ENCODE data around the gene GRXCR2.
A peak's percentile ranks its signal among the peaks of the same experiment; 100 is the strongest.
"Not testable (repeated sequence)": the region's sequence is repeated elsewhere in the genome, so short reads cannot be mapped to it uniquely, and the experiment has no call there.

GRXCR2 gene, protein sequence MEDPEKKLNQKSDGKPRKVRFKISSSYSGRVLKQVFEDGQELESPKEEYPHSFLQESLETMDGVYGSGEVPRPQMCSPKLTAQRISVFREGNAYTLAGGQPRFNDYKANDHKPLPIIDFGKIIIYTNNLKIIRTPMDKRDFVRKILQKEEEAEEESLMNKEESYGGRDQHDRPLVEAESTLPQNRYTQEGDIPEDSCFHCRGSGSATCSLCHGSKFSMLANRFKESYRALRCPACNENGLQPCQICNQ

DNA sequence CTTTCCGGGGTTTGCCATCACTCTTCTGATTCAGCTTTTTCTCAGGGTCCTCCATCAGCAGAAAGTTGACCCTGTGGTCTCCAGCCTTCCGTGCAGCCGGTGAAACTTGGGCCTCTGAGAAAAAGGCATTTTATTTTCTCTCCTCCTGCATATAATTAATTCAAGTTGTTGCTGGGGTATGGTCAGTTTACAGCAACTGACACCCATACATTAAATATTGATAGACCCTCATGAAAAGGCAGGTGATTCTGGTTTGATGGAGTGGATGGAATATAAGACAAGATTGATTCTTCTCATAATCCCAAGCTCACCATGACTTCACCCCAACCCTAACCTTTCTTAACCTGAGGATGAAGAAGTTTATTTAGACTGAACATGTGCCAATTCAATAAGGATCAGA, at the start of gene GRXCR2:
TSS of gene GRXCR2 (minus strand) at position 101 of the 400 bp plus-strand sequence. CDS start at position 55, 46 bp downstream.
- DNase-seq (ENCODE audit: low spot score), result no peak

GRCh38 chr5:145922059-145922458, 49.2 kb upstream of the GRXCR2 start:
- no peak for DNase-seq (ENCODE audit: low spot score)

- DNase-seq (ENCODE audit: low spot score), result no peak
These were observed 48.4 kb upstream of the GRXCR2 start for GRCh38 chr5:145921211-145921610.

GRCh38 chr5:145920542-145921210, 47.9 kb upstream of the GRXCR2 start:
- DNase-seq (ENCODE audit: low spot score), result no peak

GRCh38 chr5:145919413-145919812, 46.6 kb upstream of the GRXCR2 start:
- DNase-seq (ENCODE audit: low spot score), result no peak

GRCh38 chr5:145918397-145918796, 45.6 kb upstream of the GRXCR2 start:
- DNase-seq (ENCODE audit: low spot score), result no peak

GRCh38 chr5:145917288-145917687, 44.5 kb upstream of the GRXCR2 start:
- no peak for DNase-seq (ENCODE audit: low spot score)

- DNase-seq (ENCODE audit: low spot score), result no peak
These were observed 43.3 kb upstream of the GRXCR2 start for GRCh38 chr5:145915970-145916638.

DNA sequence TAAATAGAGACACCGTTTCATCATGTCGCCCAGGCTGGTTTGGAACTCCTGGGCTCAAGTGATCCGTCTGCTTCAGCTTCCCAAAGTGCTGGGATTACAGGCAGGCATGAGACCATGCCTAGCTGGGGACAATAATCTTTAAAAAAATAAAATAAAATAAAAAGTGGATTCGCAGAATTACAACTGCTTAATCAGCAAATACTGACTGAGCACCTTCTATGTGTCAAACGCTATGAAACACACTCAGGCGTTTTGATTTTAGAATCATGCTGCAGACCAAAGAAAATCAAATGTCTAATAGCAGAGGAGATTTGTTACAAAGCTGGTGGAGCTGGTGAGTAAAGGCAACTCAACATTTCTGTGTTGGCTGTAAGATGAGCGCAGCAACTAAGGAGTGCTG, 40.9 kb upstream of the GRXCR2 start:
- DNase-seq (ENCODE audit: low spot score), result no peak

GRCh38 chr5:145912594-145912993, 39.8 kb upstream of the GRXCR2 start:
- no peak for DNase-seq (ENCODE audit: low spot score)

DNA sequence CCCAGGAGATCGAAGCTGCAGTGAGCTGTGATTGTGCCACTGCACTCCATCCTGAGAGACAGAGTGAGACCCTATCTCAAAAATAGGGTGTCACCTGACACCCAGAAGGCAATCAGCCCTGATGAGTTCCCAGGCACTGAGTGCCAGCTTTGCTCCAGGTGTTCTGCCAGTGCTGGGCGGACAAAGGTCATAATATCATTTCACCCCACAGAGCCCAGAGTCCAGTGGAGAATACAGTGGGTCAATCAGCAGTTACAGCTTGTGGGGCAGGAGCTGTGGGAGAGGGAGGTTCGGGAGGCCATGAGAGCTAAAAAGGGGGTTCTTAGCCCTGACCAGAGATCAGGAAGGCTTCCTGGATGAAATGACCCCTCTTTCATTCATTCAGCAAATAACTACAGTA, 39.2 kb upstream of the GRXCR2 start:
- no peak for DNase-seq (ENCODE audit: low spot score)

DNA sequence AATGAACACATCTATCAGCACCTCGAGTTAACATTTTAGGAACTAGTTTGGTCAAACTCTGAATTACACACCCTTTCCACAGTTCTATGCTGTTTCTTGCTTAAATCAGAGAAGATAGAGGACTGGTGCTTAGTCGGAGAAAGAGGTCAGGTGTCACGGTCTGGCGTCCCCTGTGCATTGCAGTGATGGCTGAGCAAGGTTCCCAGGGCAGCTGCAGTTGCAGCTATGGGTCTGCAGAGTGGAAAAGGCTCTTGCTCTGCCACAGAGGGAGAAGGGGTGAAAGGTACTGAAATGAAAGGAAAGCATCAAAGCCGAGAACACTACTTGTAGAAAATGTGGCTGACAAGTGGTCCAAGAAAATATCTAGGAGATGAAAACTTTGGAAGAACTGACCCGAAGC, 38.4 kb upstream of the GRXCR2 start:
- no peak for DNase-seq (ENCODE audit: low spot score)

- no peak for DNase-seq (ENCODE audit: low spot score)
These were observed 35.6 kb upstream of the GRXCR2 start for GRCh38 chr5:145908206-145908960.

GRCh38 chr5:145906401-145906800, 33.6 kb upstream of the GRXCR2 start:
- DNase-seq (ENCODE audit: low spot score), result no peak

- no peak for DNase-seq (ENCODE audit: low spot score)
These were observed 31.9 kb upstream of the GRXCR2 start for GRCh38 chr5:145904743-145905142.

GRCh38 chr5:145903867-145904266, 31.1 kb upstream of the GRXCR2 start:
- DNase-seq (ENCODE audit: low spot score), result no peak

- no peak for DNase-seq (ENCODE audit: low spot score)
These were observed 30.3 kb upstream of the GRXCR2 start for GRCh38 chr5:145903113-145903512.

- no peak for DNase-seq (ENCODE audit: low spot score)
These were observed 29.6 kb upstream of the GRXCR2 start for GRCh38 chr5:145902421-145902820.

DNA sequence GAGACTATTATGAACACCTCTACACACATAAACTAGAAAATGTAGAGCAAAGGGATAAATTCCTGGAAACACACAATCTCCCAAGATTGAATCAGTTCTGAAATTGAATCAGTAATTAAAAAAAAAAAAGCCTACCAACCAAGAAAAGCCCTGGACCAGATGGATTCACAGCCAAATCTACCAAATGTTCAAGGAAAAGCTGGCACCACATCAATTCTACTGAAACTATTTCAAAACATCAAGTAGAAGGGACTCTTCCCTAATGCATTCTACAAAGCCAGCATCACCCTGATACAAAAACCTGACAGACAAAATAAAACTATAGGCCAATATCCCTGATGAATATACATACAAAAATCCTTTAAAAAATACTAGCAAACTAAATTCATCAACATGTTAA, 25.4 kb upstream of the GRXCR2 start:
- DNase-seq (ENCODE audit: low spot score), result no peak

- DNase-seq (ENCODE audit: low spot score), result not testable (repeated sequence)
These were observed 18.6 kb upstream of the GRXCR2 start for GRCh38 chr5:145891378-145891777.

DNA sequence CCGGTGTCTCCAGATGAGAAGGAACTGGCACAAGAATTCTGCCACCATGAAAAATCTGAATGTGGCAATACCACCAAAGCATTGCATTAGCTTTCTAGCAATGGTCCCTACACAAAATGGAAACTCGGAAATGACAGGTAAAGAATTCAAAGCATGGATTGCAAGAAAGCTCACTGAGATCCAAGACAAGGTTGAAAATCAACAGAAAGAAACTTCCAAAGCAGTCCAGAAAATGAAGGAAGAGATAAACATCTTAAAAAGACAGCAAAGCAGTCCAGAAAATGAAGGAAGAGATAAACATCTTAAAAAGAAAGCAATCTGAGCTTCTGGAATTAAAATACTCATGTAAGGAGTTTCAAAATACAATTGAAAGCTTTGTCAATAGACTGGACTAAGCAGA, 16.8 kb upstream of the GRXCR2 start:
- no peak for DNase-seq (ENCODE audit: low spot score)

DNA sequence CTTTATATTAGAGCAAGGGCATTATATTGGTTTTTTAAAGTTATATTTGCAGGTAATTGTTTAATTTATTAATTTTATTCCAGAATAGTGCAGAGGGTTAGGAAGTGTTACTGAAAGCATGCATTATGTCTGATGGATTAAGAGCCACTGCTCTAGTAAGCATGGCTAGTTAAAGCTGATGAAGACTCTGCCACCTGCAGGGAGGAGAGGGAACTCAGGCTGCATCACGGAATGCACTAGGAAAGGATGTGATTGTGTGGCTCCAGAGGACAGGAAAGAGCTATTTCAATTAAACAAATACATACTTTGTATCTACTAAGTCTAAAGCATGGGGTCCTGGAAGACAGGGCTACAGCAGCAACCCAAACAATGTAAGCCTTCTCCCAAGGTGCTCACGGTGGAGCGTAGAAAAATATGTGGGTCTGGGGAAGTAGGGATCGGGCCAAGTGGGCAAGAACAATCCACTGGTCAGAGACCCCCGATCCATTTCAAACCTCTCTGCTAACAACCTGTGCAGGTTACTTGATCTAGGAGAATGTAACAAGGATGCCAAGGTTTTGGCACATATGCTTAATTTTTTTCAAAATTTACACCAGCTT, 15.3 kb upstream of the GRXCR2 start:
- peak; percentile 26 for DNase-seq (ENCODE audit: low spot score)

Measured in hepatic stellate cell (primary cell).